ENCODE data around the gene ABCA2. TPM values are rescaled to one million over a fixed set of nuclear protein-coding genes. Genes with fewer than 3 reads are reported as not detected.

The ABCA2 gene
- polyA plus RNA-seq, 1 of the 3 experiments (the other 2 are of a cell fraction) = 34.7 TPM

- POLR2A ChIA-PET = interaction anchor here (0.6 kb wide), 1 partner anchor 49 kb away, joined by 3 read pairs; no protein-coding TSS in a partner anchor
- Histone ChIP-seq H3F3A (replicated peaks; ENCODE audit: insufficient read depth) (peaks cover 4% of the 10 kb centered on the region), H3K9me3 (no peaks in the 10 kb centered on the region), H3K9me2 (no peaks in the 10 kb centered on the region), H3K27ac (ENCODE audit: low read depth in 2 of 2, low read length in 1 of 2) (no peak overlapping the region; a peak in 1 of 4 replicates), H3K4me3 (ENCODE audit: low read depth in 2 of 2, low read length in 1 of 2) (peak overlapping the region; percentile 43 to 47), H3K79me2 (ENCODE audit: insufficient read depth) (no peaks in the 10 kb centered on the region), H2AFZ (ENCODE audit: low read depth) (peak overlapping the region; percentile 70; the same call in 1 of the 2 replicates), H3K36me3 (replicated peaks in 1 of 2; ENCODE audit: control insufficient read depth in 1 of 2, insufficient read depth in 2 of 2, low read length in 1 of 2) (no peaks in the 10 kb centered on the region), H3K4me2 (peak overlapping the region; percentile 71; the same call in 1 of the 2 replicates), H4K20me1 (ENCODE audit: insufficient read depth) (no peaks in the 10 kb centered on the region), H3K27me3 (ENCODE audit: insufficient read depth) (no peaks in the 10 kb centered on the region), H3K4me1 (ENCODE audit: control insufficient read depth in 1 of 2, insufficient read depth in 2 of 2, low read depth in 1 of 2, low read length in 1 of 2) (peaks cover 0 to 23% of the 10 kb centered on the region in 2 experiments; a peak in 1 of 4 replicates), H3K9ac (no peak overlapping the region)
- DNase-seq = peak; percentile 99
- TF ChIP-seq RXRA (IDR thresholded peaks at IDR 0.05; ENCODE audit: borderline replicate concordance, low read depth) (no peak), IRF3 (IDR thresholded peaks at IDR 0.05; ENCODE audit: low read depth, low read length) (no peak), FOSL2 (IDR thresholded peaks at IDR 0.05; ENCODE audit: borderline replicate concordance, low read depth) (no peak), FOXM1 (IDR thresholded peaks at IDR 0.05; ENCODE audit: low read depth) (no peak), EP300 (IDR thresholded peaks at IDR 0.05; ENCODE audit: borderline replicate concordance in 1 of 2, low read depth in 1 of 2, low read length in 1 of 2) (no peak), MEF2A (IDR thresholded peaks at IDR 0.05; ENCODE audit: borderline replicate concordance, low read depth) (no peak), USF2 (IDR thresholded peaks at IDR 0.05; ENCODE audit: borderline replicate concordance, low read depth, low read length) (no peak), FOXJ3 (CRISPR knock-in tag; IDR thresholded peaks at IDR 0.05) (no peak), TEAD4 (IDR thresholded peaks at IDR 0.05; ENCODE audit: borderline replicate concordance, insufficient read depth) (no peak), GABPA (IDR thresholded peaks at IDR 0.05; ENCODE audit: low read depth) (no peak), NFIC (IDR thresholded peaks at IDR 0.05; ENCODE audit: borderline replicate concordance) (no peak), EZH2phosphoT487 (IDR thresholded peaks at IDR 0.05; ENCODE audit: borderline replicate concordance, low read depth) (no peak), SIN3A (IDR thresholded peaks at IDR 0.05; ENCODE audit: borderline replicate concordance, low read depth, low read length) (no peak)
- CTCF ChIA-PET = interaction anchor here (1.0 to 1.8 kb wide), 5 partner anchors 13 to 56 kb away, joined by 3 to 9 read pairs (median 4); partner anchors contain the start of gene ABCA2
- WGBS (ENCODE audit: low lambda C conversion rate) = 5% methylated on average over 16 of the region's 78 CpGs
These were observed 49.8 kb downstream of the ABCA2 start for GRCh38 chr9:136978073-136978864.

Data from SK-N-SH (cell line).